NT2/D1 (cell line): ENCODE data around the gene FBXO10.

Experiments
- YY1 ChIP-seq: IDR thresholded peaks from 2 replicates; pipeline ENCODE4 v1.6.1; 2011; ENCODE audit not compliant: insufficient read length, insufficient read depth
- ZNF274 ChIP-seq: IDR thresholded peaks from 2 replicates; pipeline ENCODE4 v1.6.1; 2011; ENCODE audit warnings: mild to moderate bottlenecking, low read depth, low read length

DNA sequence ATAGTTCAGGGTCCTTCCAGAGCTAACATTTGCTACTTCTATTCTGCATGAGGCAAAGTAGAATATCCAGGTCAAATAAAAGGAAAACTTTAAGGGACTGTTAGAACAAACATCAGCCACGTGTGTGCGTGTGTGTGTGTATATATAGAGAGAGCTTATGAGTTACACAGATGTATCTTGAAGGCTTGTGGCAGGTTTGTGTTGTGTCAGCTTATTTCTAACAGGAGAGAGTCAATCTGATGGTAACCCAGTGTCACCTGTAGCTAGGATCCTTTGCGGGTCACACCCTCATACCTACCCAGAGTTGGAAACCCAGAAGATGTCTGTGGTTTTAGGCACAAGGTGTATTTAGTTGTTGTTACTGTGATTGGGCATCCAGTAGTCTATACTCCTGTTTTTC is 77.7 kb downstream of the FBXO10 start:
- no peak for TF ChIP-seq ZNF274
- TF ChIP-seq YY1 = no peak
